Measurements from ENCODE around the gene MRS2.

- TF ChIP-seq POLR2A (IDR thresholded peaks at IDR 0.05) (no peak), CTCF (IDR thresholded peaks at IDR 0.05 in 4 of 5, conservative IDR thresholded peaks at IDR 0.05 in 1 of 5) (no peak)
Observed at GRCh38 chr6:24453921-24454320, 51.2 kb downstream of the MRS2 start.

Data from gastrocnemius medialis (tissue), 4 donors.